ENCODE measurements around the gene CDH6. TPM values are rescaled to one million over a fixed set of nuclear protein-coding genes. Genes with fewer than 3 reads are reported as not detected.

CDH6 gene
- total RNA-seq, 1 donor from 2014 or later: 17.9 TPM

DNA sequence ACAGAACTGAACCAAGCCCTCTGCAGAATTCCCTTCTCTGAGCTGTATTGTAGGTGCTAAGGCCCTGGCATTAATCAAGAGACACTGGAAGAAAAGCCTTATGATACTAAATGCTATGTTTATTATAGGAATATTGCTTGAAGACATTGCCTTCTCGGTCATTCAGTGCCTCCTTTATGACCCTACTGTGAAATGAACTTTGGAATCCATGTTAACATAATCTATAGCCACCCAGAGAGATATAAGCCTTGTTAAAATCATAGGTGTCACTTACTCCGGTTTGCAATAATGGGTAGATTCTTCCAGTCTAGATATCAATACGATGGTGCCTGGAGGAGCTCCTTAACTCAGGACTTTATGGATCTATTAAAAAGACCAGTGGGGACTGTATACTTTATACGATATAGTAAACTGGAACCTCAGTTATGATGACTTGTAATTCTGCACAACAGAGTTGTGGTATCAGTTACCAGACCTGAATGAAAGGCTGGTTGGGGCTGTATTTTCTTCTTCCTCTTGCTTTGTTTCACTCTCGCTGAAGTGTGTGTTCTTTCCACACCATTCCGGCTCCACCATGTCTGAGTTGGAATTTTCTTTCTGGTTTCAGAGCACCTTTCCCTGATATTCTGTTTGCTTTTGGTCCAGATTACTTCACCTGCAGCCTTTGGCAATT, 183.9 kb downstream of the CDH6 start:
- Mint-ChIP-seq H3K9me3 (no peaks in the 10 kb centered on the region), H3K27ac (no peak overlapping the region), H3K27me3 (ENCODE audit: insufficient read depth, low read depth) (peaks cover 2% of the 10 kb centered on the region), H3K36me3 (no peaks in the 10 kb centered on the region), H3K4me1 (peaks cover 31% of the 10 kb centered on the region), H3K4me3 (no peak overlapping the region)
- no peak overlapping the region for H3K4me3 ChIP-seq
- H3K4me1 ChIP-seq: peaks cover 14% of the 10 kb centered on the region
- H3F3A ChIP-seq (ENCODE audit: low read depth): peaks cover 13% of the 10 kb centered on the region
- H3K9me3 ChIP-seq (ENCODE audit: low read depth): no peaks in the 10 kb centered on the region
- no peaks in the 10 kb centered on the region for H3K36me3 ChIP-seq
- no peaks in the 10 kb centered on the region for H3K27me3 ChIP-seq
- H2AFZ ChIP-seq (replicated peaks): no peak overlapping the region
- no peaks in the 10 kb centered on the region for H4K20me1 ChIP-seq (ENCODE audit: low read depth)
- H3K4me2 ChIP-seq: no peak overlapping the region
- DNase-seq (ENCODE audit: low spot score): no peak
- no peak overlapping the region for H3K9ac ChIP-seq
- H3K27ac ChIP-seq: no peak overlapping the region
- TF ChIP-seq EZH2 (IDR thresholded peaks at IDR 0.05) (no peak), EZH2phosphoT487 (IDR thresholded peaks at IDR 0.05) (no peak), CTCF (IDR thresholded peaks at IDR 0.05) (no peak)
- no peaks in the 10 kb centered on the region for H3K79me2 ChIP-seq (ENCODE audit: low read depth)

- Histone ChIP-seq H3K79me2 (ENCODE audit: low read depth) (no peaks in the 10 kb centered on the region), H3K4me3 (no peak overlapping the region), H2AFZ (replicated peaks) (no peak overlapping the region), H3F3A (ENCODE audit: low read depth) (peaks cover 20% of the 10 kb centered on the region), H3K27ac (no peak overlapping the region), H3K4me2 (no peak overlapping the region), H3K9me3 (ENCODE audit: low read depth) (no peaks in the 10 kb centered on the region), H3K4me1 (peaks cover 21% of the 10 kb centered on the region), H3K27me3 (no peaks in the 10 kb centered on the region), H3K9ac (no peak overlapping the region), H4K20me1 (ENCODE audit: low read depth) (no peaks in the 10 kb centered on the region), H3K36me3 (no peaks in the 10 kb centered on the region)
- H3K4me3 Mint-ChIP-seq: no peak overlapping the region
- no peak overlapping the region for H3K27ac Mint-ChIP-seq
- TF ChIP-seq CTCF (IDR thresholded peaks at IDR 0.05) (no peak), EZH2 (IDR thresholded peaks at IDR 0.05) (no peak), EZH2phosphoT487 (IDR thresholded peaks at IDR 0.05) (no peak)
- no peak for DNase-seq (ENCODE audit: low spot score)
- H3K27me3 Mint-ChIP-seq (ENCODE audit: insufficient read depth, low read depth): peaks cover 2% of the 10 kb centered on the region
- H3K4me1 Mint-ChIP-seq: peaks cover 38% of the 10 kb centered on the region
- no peaks in the 10 kb centered on the region for H3K36me3 Mint-ChIP-seq
- H3K9me3 Mint-ChIP-seq: no peaks in the 10 kb centered on the region
These were observed 184.7 kb downstream of the CDH6 start for GRCh38 chr5:31378136-31378535.
